GM18499 (cell line): ENCODE measurements around the gene IGSF9B.
A peak's percentile ranks its signal among the peaks of the same experiment; 100 is the strongest.

ENCODE experiments used
- ATAC-seq: cut with Tn5 transposase; IDR thresholded peaks from one replicate; pipeline ENCODE4 v1.9.1; 2021; ENCODE audit warnings: moderate number of reproducible peaks; ENCODE audit not compliant: insufficient read depth, unreplicated experiment

IGSF9B gene

DNA sequence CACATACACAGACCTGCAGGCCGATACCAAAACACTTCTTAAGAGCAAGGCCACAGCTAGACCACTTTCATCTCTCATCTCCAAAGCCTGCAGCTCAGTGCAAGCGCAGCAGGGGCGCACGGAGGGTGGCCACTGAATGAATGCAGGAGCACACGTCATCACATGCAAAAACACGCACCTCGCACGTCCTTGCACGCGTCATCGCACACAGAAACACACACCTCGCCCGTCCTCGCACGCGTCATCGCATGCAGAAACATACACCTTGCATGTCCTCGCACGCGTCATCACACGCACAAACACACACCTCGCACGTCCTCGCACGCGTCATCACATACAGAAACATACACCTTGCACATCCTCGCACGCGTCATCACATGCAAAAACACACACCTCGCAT, 17.2 kb downstream of the IGSF9B start:
- no peak for ATAC-seq

DNA sequence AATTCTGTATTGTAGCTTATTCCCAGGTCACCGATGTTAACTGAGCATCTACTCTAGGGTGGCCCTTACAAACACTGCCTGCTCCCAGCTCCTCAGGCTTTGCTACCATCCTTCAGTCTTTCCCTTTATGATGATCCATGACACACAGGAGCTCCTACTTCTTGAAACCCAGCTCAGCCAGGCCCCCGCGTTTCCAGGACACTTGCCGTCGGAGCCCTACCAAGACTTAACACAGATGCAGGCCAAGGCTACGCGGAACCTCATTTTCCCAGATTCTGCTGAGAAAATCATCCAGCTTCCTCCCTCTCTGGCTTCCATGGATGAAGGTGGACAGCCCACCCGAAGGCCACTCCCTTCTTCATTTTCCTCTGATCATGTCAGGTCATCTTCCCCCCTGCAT, 18.6 kb downstream of the IGSF9B start:
- no peak for ATAC-seq

DNA sequence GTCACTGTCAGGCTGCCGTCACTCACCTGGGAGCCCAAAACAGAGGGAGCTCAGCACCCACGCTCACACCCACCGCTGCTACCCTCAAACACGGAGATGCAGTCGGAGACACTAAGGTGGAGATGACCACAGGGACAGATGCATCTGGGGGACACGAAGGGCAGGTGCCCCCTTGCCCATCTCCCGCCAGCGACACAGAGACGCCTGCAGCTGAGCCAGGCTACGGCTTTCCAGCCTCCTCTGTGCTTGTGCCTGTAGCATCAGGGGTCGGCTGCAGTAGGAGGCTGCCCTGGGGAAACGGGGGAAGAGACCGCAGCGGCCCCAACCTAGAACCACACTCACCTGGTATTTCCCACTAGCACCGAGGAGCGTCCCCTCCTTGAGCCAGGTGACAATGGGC, 19.3 kb downstream of the IGSF9B start:
- ATAC-seq: no peak

DNA sequence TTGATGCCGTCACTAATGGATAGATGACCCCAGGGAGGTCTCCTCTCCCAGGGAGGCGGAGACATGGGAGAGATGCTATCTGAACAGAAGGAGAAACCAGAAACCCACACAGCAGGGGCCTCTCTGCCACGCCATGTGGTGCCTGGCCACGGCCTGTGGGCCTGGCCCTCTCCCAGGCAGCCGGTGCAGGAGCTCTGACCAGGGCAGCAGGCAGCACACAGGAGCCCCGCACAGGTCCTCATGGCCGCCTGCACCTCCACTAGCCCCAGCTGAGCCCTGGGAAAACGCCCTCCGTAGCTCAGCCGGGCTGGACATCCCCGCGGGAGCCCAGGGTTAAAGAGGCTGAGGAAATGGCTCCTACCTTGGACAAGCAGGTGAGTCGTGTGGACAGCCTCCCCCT, 19.8 kb downstream of the IGSF9B start:
- ATAC-seq: no peak

DNA sequence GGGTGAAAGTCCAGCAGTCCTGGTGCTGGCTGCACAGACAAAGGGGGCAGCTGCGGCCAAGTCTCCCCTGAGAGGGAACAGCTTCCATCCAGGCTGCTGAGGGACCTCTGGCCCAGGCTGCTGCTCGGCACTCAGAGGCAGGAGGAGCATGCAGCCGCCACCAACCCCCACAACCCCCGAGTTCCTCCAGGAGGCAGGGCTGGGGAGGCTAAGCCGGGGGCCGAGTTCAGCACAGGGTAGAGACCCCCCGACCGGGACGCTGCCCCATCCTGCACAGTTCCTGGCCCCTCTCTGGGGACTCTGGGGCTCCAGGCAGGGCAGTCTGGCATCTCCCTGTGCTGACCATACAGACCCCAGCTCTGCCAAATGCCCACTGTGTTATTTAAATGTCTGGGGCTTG, 20.2 kb downstream of the IGSF9B start:
- ATAC-seq: no peak

DNA sequence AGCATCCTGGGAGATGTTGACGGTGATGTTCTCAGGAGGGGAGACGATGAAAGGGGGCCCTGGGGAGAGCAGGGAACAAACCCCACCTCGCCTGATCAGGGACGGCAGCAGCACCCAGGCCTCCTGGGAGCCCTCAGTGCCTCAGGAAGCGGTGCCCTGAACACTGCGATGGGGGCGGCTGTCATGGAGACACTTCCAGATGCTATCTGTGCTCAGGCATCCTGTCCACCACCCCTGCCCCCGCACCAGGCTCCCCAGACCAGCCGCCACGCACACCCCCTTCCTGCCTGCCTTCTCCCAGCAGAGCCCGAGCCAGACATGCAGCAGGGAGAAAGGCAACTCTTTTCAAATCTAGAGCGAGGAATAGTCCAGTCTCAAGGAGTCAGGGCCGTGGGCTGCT, 20.6 kb downstream of the IGSF9B start:
- no peak for ATAC-seq

DNA sequence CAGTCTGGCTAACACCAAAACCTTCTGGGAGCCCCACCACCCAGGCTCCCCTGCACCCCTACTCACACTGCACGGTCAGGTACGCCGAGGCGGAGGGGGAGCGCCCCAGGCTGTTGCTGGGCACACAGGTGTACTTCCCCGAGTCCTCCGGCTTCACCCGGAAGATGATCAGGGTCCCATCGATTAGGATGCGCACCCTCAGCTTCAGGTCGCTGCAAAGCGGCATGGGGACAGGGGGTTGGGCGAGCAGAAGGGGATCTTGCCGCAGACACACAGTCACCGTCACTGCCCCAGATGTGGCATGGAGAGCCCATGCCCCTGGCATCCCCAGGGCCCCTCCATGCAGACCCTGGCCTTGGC, 21.2 kb downstream of the IGSF9B start:
- ATAC-seq: no peak

DNA sequence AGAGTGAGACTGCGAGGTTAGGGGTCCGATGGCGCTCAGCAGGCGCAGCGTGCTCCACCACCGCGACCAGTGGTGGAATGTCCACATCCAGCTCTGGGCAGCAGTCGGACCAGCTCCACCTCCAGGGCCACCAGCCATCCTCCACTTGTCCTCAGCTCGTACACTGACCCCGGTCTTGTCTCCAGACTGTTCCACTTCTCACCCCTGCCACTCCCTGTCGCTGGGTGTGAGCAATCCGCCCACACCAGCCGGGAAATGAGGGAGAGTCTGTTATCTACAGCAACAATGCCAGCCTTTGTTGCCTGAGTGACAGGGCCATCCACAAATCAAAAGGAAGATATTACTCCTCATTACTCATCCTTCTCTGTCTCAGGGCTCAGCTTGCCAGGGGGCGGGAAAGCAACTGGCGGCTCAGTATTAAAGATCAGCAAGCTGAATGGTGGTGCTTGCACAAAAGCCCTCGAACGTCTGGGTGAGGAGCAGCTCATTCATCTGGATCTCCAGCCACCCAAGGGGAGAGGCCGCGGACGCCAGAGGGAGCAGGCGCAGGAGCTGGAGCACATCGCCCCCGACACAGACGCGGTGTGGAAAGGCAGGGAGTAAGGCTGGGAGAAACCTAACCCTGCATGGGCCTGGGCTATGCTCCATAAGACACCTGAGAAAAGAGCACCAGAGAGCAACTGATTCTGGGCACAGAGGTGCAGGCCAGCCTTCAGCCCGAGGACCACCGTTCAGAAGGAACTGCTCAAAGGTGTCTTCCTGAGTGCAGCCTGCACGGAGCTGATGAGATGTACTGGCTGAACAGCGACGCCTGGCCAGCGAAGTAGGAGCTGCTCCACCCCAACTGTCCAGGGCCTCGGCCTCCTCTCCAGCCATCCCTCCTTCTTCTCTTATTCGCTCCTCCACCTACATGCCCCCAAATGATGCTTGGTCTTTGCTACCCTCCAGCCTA, 21.9 kb downstream of the IGSF9B start:
- ATAC-seq: no peak

DNA sequence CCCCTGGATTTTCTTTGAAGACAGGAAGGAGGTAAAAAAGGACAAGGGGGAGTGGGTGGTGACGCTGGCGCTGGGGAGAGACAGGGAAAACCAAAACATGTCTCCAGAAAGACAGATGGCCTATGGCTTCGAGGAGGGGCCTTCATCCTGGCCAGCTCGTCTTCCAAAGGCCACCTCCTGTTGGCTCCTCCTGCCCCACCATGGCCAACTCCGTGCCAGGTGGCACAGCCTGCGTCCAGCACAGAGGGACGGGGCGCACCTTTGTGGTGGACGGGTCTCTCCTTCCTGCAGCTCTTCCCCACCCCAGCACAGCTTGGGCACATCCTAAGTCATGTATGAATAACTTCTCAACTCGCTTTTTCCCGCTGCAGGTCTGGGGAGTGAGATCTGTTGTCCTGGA, 22.7 kb downstream of the IGSF9B start:
- no peak for ATAC-seq

DNA sequence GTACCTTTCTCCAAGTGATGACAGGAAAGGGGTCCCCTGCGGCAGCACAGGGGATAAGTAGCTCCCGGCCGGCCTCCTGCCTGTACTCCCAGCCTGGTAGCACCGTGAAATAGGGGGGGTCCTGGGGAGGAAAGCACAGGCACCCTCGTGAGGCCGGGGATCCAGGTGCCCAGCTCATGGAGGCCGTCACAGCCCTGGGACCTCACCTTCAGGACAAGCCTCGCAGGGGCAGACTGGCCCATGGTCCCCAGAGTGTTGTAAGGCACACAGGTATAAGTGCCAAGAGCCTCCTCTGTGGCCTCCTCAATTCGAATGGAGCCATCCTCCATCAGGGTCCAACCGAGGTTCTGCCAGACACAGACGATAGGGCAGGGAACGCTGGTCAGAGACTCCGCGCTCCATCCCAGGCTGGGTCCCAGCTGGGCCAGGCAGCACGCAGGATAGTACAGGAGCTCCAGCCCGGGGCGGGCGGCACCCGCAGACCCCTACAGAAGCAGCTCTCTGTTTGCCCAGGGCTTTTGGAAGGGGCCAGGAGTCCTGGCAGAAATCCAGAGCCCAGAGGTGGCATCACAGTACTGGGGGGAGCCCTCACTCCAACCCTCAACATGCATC, 25.2 kb downstream of the IGSF9B start:
- no peak for ATAC-seq

DNA sequence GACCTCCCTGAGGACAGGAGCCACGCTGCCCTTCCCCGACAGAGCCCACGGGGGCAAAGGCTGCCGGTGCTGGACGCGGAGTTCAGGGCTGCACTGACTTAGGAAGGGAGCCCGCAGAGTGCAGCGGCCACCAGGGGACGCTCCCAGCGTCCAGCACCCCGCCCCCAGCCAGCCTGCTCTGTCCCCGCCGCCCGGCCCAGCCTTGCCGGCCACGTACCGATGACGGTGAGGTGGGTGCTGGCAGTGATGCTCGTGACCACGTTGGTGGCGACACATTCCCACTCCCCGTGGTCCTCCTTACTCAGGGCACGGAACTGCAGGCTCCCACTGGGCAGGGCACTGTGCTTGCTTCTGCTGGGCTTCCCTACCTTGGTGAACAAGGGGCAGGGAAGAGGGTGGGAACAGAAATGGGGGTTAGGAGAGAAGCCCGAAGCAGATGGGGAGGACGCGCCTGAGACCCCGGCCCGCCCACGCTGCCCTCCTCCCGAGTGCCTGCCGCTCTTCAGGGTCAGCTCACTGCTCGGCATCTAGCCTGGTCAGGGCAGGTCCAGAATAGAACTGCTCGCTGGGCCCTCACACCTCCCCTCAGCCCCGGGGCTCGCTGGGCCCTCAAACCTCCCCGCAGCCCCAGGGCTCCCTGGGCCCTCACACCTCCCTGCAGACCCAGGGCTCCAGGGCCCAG, 25.9 kb downstream of the IGSF9B start:
- no peak for ATAC-seq

DNA sequence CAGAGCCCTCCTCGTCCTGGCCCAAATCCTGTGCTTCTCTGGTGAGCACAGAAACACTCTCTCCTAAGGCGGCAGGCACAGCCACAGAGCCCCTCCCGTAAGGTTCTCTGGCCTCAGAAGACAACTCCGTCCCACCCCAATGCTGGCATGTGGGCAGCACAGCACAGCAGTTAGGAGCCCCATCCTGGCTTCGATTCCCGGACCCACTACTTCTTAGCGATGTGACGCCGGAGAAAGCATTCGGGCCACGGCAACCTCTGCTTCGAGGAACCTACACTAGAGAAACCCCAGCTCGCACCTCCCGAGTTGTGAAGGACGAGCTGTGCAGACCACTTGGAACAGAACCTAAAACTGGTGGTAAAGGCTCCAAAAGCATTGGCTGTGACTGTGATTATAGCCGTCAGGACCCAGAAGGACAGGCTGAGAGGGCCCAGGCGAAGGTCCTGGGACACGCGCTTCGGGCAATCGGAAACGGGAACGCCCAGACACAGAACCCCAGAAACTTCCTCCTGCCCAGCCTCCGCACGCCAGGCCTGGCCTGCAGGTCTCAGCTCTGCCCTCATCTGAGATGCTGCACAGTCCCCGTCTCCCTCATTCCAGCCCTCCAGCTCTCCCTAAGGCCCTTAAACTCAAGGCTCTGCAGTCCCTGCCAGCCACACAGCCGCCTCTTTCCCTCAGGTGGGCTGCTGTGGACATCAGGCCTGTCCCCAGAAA, 26.6 kb downstream of the IGSF9B start:
- no peak for ATAC-seq

DNA sequence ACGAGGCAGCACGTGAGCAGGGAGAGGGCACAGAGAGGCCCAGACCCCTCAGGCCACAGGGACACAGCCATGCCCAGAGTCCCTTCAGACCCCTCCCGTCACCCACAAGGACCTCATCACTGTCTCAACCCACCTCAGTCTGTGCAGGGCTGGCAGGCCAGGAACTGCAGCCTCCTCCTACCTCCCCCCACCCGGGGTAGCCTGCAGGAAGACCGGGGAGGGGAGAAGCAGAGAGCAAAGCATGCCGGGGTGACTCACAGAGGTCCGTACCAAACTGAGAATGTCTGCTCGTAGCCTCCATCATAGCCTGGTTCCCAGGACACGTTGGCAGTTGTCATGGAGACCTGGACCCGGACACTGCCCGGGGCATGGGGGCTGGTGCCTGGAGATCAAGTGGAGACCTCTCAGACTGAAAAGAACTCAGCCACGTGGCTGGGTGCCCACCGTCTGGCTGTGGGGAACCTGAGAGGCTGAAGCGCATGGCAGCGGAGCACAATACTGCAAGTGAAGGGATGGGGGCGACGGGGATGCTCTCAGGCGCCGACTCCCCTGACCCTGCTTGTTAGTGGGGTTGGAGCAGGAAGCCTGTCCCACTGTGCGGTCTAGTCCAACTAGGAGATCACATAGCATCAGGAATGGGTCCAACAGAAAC, 27.2 kb downstream of the IGSF9B start:
- no peak for ATAC-seq

DNA sequence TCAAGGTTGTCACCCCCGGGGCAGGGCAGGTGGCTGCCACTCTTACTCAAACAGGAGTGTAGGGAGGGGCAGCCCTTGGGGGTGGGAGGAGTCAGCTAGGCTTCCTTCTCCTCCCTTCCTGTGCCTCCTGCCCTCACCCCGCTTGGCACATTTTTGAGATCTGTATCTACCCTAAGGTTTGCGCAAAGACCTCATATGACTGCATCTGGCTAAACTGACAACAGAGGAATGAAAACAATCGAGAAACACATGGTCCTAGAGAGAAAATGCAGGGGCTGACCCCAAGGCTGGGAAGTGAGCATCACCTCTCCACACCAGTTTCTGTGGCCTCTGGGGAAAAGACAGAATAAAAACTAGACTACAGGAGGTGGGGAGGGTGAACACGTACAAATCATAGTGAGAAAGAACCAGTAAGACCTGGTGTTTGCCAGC, 28.1 kb downstream of the IGSF9B start:
- ATAC-seq: no peak

DNA sequence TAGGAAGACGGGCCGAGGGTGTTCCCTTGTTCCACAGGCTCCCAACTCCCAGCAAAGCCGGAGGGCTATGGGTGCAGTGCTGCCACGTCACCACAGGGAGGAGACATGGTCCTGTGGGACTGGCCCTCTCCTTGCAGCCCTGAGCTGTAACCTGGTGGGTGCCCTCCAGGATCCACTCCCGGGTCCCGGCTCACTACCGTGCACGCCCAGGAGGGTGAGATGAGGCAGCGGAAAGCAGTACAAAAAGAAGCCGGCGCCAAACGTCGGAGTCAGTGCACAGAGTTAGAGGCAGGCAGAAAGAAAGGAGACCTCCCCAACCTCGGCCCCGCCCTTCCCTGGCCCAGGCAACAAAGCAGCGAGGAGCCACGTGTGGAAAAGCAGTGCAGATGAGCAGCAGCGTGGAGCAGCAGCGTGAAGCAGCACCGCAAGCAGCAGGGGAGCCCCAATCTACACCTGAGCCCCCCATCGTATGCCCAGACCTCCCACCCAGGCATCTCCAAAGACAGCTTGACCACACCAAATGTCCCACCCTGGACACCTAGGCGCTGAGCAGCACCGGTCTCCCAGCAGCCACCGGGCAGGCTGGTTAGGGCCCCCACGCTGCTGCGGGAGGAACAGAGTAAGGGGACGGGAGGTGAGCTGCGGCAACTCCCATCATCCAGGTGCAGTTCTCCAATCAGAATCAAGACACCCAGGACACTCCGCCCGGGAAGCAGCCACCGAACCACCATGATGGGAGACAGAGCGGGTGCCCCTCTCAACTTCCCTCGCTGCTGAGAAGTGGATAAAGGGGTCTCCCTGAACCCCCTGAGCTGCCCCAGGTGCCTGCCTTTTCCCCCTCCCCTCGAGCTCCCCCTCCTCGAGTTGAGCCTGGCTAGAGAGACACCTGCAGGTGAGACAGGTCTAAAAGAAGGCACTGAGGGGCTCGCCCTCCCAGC, 28.8 kb downstream of the IGSF9B start:
- ATAC-seq: peak; percentile 43

DNA sequence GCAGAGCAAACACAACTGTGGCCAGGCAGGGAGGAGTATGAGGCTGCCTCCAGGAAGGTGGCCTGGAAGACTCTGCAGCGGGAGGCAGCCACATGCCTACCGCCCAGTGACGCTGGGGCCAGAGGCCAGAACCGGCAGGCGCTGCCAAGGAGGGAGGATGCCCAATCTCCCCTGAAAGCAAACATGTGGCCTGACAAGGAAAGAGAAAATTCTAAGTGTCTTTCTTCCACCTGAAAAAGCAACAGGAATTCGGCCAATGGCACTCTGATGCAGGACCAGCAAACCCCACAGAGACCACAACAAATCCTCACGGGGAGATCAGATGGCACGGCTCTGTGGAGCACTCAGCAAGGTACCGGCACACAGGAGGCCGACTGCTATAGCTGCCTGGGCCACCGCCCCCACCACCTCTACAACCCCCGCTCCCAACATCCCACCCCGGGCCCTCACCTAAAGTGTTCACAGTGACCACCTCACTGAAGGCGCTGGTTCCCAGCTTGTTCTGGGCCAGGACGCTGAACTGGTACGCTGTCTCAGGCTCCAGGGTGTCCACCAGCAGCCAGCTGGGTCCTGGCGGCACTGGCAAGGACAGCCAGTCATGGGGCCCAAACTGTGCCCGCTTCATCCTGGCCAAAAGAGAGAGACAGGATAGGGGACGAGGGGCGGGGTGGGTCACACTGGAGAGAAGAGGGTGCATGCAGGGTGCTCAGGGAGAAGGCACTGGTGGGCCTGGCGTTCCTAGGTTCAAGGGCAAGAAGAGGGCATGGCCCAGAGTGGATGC, 30.1 kb downstream of the IGSF9B start:
- no peak for ATAC-seq

DNA sequence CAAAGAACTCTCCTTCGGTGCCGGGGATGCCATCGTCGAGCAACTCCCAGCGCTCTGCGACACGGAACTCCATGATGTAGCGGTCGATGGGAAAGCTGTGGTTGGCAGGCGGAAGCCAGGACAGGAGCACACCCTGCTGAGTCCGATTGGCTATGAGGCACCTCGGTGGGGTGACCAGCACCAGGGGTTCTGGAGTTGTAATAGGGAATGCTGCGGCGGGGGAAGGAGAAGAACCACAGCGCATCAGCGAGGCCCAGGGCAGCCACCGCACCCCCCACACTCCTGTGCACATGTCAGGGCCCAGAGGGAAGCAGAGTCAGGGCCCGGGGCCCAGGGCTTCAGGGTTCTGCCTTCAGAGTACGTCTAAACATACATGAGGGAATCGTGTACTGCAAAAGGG, 31.0 kb downstream of the IGSF9B start:
- ATAC-seq: no peak

DNA sequence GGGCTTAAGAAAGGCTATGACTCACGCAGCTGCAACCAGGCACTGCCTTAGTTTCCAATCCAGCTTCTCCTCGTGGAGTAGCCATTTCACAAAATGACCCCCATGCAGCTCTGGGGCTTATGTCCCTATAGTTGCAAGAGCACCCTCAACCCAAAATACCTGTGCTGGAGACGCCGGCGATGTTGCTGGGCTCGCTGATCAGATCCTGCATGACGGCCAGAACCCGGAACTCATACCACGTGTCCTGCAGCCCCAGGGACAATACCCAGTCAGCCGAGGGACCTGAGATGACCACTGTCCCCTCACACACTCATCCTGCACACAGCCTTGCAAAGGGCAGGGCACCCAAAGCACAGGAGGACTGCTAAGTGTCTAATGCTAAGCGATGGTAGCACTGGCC, 32.1 kb downstream of the IGSF9B start:
- ATAC-seq: no peak
